ELF-1 (cell line): ENCODE data around the gene ASTE1.

Experiments
- DNase-seq: peaks from one replicate; pipeline ENCODE4 v3.0.0-alpha.2; 2016; ENCODE audit warnings: low read depth, low spot score

The ASTE1 gene, protein sequence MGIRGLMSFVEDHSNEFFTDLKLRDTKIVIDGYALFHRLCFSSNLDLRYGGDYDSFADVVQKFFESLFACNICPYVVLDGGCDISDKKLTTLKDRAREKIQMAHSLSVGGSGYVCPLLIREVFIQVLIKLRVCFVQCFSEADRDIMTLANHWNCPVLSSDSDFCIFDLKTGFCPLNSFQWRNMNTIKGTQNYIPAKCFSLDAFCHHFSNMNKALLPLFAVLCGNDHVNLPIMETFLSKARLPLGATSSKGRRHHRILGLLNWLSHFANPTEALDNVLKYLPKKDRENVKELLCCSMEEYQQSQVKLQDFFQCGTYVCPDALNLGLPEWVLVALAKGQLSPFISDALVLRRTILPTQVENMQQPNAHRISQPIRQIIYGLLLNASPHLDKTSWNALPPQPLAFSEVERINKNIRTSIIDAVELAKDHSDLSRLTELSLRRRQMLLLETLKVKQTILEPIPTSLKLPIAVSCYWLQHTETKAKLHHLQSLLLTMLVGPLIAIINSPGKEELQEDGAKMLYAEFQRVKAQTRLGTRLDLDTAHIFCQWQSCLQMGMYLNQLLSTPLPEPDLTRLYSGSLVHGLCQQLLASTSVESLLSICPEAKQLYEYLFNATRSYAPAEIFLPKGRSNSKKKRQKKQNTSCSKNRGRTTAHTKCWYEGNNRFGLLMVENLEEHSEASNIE

DNA sequence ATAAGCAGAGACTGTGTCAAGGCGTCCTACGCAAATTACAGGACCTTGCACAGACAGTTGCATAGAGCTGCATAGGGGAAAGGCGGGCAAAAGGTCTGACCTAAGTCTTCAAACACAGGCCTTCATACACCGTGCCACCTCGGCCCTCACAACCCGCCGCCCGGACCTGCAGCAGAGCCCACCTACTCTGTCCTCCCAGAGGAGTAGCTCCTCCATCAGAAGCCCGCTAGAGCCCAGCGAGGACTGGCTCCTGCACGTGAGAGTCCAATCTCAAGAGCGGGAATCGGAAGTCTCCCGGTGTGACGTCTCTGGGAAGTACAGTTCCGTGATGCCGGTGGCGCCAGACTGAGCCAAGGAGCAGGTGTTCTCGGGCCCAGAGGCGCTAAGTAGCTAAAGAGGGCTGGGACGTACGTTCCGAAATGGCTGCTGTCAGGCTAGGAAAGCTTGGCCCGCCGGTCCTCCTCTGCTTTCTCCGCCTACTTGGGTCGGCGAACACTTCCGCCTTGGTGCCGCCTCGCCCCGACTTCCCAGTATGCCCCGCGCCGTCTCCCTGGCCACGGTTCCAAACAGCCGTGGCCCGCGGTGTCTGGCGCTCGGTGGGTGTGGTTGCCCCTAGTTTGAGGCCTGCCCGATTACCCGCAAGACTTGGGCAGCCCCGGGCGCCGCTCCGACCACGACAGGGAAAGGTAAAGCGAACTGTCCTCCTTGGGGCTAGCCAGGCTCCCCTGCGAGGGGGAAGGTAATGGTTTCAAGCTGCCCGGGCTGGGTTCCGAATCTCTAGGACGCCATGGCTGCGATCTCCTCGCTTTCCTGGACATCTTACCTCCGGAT, at the start of gene ASTE1, which contains the start of gene NEK11:
Gene ASTE1 (minus strand): TSS at position 505 of the 831 bp plus-strand sequence. CDS start 1,519 bp downstream, outside the sequence.
Gene NEK11 (plus strand): TSS at position 557 of the 831 bp plus-strand sequence. CDS start 2,832 bp downstream, outside the sequence.
- peak; percentile 94 for DNase-seq

DNA sequence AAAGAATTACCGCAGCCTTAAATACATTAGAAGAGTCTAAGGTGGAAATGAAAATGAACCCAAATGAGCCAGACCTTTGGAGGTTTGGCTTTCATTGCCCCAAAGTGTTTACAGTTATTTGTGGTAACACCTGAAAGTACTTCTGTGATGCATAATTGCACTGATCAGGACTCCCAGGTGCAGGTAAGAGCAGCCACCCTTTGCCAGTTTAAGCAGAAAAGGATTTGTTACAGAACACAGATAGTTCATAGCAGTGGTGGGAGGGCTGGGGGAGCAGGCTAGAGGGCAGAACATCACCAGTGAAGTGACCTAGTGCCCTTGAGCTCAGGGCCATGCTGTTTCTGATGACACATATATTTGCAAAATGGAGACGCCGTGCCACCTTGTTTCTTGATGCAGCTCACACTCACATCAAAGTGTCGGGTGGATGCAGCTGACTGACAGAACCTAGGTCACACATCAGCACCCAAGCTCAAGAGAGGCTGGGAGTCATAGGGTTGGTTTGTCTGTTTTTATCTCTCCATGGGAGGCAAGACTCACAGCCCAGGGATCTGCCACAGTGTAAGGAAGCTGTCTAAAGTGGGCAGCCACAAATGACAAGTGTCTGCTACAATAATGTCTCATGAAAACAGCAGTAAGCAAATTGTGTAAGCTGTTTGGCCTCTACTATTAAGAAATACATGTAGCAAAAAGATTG, 49.2 kb upstream of the ASTE1 start:
- DNase-seq, result no peak

DNA sequence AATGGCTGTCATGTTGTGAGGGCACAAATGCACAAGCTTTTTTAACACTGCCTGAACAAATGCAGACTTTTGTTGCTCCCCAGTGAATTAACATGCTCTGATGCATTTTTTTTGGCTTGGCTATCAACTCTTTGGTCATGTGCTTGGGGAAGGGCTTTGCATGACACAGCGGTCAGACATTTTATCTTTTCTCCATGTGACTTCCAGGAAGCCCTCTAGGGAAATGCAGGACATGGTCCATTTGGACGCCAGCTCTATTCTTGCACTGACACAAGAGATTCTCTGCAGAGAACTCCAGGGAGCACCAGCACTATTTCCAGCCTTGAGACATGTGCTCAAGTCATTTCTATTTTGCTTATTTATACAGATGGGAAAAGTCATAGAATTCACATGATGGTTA, 46.2 kb upstream of the ASTE1 start:
- DNase-seq, result no peak

DNA sequence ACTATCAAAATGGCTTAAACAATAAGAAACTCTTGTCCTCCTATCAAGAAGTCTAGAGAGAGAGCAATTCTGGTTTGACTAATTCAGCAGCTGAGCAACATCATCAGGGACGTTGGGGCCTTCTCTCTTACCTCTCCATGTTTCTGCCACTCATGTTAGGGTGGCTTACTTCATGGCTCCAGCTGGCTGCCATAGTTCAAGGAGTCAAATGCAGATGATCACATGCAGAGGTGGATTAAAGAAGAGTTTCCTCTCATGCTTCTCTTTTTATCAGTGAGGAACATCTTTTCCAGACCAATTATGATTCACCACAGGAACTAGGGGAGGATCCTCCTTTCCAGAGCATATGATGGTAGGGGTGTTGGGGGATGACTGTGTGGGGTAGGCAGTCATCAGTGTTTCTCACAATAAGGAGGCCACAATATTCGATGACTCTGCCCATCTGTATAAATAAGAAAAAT, 45.5 kb upstream of the ASTE1 start:
- DNase-seq, result no peak

DNA sequence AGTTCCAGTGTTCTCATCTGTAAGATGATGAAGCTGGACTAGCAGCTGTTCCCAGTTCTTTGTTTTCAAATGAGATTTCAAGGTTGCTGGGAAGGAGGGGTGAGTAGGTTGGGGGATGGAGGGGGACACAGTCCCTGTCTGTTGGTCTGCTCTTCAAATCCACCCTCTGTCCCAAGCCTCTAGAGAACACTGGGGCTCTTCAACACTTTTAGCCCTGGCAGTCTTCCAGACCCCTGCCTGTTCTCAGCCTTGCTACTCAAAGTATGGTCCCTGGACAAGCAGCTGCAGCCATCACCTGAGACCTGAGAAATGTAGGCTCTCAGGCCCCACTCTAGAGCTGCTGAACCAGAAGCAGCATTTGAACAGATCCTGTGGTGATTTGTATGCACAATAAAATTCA, 41.4 kb upstream of the ASTE1 start:
- no peak for DNase-seq

DNA sequence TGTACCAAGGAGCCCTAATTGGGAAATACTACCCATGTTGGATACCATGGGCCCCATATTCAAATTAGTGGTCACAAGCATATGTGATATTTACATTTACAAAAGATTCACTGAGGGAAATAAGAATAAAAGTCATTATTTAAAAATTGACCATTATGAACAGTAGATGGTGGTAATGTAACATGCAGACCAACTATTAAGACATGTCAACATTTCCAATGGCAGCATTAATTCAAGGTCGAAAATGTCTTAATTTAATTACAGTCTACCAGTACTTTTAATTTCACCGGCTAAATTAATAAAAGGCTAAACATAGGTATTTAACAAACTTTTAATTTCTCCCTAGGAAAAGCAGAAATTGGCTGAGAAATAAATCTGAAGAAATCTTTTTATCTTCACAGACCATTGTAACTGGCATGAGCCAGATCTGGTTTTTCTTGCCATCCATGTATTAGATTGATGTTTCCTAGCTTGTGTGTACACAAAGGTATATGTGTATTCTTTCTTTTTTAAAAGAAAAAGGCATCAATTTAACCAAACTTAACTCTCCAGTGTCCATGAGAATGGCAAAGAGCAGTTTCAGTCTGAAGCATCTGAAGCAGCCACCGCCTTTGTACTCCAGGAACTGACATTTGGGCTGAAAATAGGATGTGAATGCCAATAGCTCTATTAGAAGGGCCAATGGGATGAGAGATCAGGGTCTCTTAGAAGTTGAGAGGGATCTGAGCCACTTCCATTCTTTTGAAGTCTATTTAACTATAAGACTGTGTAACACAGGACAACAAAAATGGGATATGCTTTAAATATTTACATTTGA, 26.6 kb upstream of the ASTE1 start:
- DNase-seq, result no peak

DNA sequence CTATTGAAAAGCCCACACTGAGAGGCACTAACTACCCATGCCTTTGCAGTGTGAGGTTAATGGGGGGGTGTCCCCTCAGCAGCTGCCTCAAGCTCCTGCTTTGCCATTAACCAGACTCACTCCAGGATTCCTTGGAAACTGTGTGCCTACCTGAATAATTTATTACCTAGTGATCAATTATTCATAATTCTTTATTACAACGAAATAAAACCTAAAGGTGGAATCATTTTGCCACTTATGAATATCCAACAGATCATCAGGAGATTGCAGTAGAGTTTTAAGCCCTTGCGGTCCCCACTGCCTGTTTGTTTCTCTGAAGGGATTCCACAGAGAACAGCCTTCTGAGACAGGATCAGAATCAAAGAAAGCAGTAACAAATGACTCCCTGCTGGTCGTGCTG, 23.4 kb upstream of the ASTE1 start:
- no peak for DNase-seq

DNA sequence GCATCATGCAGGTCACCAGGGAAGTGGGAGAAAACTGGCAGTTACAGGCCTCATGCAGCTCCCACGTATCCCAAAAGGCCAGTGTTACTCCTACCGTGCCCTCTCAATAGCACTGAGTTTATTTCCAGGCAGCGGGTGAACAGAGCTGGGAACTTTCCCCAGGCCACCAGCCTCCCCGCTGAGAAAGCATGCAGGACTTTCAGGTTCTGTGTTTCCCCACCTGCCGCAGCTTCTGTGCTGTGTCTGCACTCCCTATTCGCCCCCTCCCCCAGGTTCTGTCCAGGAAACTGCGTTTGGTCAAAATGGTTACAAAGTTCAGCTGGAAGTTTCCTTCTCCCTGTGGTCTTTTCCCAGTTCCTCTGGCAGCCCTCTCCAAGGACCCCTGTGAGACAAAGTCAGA, 21.4 kb upstream of the ASTE1 start:
- peak; percentile 68 for DNase-seq

DNA sequence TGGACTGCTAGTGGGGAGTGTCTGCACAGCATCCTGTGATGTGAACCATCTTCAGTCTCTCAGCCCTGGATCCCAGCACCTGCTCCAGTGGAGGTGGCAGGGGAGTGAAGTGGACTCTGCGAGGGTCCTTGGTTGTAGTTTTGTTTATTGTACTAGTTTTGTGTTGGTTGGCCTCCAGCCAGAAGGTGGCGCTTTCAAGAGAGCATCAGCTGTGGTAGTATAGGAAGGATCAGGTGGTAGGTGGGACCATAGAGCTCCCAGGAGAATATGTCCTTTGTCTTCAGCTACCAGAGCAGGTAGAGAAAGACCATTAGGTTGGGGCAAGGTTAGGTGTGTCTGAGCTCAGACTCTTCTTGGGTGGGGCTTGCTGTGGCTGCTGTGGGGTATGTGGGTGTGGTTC, 21.0 kb upstream of the ASTE1 start:
- peak; percentile 65 for DNase-seq

DNA sequence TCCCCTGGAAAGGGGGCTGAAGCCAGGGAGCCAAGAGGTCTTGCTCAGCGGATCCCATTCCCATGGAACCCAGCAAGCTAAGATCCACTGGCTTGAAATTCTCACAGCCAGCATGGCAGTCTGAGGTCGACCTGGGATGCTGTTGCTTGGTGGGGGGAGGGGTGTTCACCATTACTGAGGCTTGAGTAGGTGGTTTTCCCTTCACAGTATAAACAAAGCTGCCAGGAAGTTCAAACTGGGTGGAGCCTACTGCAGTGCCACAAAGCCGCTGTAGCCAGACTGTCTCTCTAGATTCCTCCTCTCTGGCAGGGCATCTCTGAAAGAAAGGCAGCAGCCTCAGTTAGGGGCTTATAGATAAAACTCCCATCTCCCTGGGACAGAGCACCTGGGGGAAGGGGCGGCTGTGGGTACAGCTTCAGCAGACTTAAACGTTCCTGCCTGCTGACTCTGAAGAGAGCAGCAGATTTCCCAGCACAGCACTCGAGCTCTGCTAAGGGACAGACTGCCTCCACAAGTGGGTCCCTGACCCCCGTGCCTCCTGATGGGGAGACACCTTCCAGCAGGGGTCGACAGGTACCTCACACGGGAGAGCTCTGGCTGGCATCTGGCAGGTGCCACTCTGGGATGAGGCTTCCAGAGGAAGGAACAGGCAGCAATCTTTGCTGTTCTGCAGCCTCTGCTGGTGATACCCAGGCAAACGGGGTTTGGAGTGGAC, 15.8 kb upstream of the ASTE1 start:
- peak; percentile 66 for DNase-seq

DNA sequence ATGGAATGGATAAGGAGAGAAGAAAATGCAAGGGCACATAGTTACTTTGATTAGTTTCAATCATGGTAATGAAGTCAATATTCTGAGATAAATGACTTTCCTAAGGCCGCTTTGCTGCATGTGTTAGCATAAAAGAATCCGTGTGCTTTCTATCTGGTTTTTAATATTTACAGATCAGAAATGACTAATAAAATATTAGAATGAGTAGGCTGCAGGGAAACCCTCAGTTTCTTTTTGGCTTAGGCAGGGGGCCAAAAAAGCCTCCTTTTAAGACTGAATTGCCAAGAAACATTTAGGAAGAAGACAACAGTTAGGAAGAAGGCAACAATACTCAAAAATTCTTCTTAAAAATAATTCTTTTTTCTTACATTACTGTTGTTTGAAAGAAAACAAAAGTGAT, 11.7 kb upstream of the ASTE1 start:
- DNase-seq, result no peak

DNA sequence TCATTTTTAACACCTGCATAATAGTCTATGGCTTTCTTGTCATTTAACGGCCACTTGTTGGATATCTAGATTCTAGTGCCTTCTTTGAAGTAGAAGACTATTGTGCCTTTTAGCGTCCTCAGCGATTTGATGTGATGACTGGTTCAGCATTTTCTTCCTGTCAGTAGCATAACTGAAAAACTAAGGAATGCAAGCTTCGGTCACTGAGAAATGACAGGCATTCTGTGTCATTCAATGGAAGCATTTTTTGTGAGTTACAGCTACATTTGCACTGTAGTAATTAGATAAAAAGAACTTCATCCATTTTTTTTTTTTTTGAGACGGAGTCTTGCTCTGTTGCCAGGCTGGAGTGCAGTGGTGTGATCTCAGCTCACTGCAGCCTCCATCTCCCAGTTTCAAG, 10.4 kb upstream of the ASTE1 start:
- no peak for DNase-seq

DNA sequence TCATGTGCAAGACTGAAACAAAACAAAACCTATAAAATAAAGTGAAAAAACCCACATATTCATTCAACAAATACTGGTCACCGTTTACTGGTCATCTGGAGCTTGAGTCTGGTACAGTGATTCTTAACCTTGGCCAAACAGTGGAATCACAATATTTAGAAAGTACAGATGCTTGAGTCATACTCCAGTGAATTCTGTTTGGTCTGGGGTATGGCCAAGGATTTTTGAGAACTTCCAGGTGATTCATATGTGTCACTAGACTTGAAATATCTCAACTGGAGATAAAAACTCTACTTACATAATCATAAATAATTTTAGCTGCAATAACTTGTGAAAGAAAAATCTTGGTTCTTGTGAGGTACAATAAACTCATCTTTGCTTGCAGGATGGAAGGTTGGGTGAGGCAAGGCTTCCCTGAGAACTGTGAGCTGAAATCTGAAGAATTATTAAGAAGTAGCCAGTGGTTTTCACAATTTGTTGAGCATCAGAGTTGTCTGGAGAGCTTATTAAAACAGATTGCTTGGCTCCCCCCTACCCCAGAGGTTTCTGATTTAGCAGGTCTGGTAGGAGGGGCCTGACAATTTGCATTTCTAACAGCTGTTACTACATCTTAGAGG, 9.7 kb upstream of the ASTE1 start:
- DNase-seq, result no peak

DNA sequence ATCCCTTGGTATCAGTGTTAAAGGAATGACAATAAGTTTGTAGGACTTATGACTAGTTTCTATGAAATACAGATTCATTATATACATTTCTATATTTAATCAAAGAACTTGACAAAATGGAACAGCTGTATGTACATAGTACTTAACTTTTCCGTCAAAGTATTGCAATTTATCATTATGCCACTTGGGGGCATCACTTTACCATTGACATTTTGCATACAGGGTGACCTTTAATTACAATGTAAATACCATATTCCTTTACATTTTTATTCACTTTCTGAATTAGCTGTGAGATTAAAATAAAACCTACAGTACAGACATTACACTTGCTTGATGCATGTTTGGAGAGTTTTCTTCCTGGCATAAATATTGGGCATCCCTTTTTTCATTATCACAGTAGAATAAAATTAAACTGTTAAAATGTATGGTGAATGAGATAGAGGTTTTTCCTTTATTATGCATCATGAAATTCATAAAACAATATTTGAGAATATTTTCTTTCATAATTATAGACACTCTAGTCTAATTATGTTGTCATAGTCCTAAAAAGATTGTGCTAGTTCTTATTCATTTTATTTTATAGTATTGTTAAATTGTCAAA, 7.0 kb upstream of the ASTE1 start:
- DNase-seq, result no peak

DNA sequence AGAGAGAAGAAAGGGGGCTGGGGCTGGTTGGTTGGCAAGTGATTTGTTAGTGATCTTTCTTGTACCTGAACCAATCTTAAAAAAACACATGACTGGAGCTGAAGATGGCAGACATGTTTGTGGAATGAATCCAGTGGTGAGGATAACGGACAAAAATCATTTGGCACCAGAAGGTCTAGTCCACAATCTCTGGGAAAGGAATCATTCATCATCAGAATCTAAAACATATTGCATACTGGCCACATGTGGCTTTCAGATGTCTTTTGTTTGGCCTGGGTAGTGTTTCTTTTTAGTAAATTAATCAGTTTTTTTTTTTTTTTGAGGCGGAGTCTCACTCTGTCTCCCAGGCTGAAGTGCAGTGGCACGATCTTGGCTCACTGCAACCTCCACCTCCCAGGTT, 5.0 kb upstream of the ASTE1 start:
- DNase-seq, result no peak

DNA sequence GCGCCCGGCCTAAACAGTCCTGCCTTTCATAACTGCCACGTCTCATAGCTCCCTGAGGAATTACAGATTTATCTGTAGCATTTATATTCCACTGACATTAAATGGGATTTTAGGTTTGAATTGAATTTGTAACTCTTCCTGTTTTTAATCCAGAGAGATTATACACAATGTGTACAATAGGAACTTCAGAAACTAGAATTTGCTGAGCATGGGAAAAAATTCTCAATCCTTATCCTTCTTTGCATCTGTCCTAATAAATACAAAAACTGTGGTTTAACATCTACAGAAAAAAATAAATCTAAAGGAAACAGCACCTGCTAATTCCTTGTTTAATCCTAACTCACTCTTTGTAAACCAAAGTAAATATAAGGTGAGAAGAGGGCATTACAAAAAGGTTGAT, 2.2 kb upstream of the ASTE1 start:
- DNase-seq, result no peak

DNA sequence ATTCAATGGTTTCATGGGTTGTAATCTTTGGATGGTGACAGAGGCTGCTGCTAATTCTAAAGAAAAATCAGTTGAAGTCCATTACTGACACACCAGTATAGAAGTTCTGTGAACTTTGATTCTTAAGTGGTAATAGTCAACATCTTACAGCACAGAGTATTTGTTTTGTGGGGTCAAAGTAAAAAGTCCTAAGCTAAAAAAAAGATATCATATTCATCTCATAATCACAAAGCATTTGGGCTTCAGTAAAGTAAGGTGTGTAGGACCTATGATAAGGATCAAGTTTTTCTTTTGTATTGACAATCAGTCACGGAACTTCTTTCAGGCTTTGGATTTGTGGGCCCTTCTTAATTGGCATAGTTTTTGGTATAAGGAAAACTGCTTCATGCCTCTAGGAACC, 1.1 kb downstream of the ASTE1 start:
- no peak for DNase-seq

DNA sequence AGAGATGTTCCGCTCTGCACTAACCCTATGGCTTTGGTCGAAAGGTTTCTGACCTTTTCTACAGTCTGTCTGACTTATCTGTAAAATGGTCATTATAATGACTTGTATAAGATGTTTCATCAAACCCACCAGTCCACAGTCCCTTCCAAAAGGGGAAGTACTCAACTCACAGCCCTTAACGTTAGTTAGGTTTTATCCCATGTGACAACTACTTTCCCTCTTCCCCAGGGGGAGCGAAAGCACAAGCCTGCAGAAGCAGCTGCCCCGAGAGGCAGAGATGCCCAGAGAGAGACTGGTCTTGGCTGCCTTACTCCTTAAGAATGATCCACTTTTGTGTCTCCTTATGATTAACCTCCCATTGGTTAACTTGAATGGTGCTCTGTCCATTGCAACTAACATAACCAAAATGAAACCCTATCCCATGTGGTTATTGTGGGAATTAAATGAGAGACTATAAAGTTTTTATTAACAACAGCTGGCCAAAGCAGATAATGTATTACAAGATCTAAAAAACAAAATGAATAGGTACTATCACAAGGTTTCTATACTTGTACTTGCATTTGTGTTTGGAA, 6.4 kb downstream of the ASTE1 start:
- no peak for DNase-seq

DNA sequence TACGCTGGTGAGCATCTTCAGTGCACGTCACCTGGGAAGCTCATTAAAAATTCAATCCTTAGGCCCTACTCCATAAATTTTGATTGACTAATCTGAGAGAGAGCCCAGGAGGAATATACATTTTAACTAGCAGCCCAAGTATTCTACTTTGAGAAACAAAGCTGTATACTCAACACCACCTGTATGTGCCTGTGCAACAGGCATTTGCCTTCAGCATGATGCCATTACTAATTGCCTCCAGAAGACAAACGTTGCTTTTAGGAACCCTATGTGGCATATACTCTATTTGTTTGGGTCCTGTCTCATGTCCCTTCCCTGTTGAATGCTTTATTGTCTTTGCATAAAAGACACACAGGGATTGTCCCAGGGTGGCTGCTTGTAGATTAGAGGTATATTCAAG, 7.7 kb downstream of the ASTE1 start:
- DNase-seq, result no peak
